Epithelial cell of prostate (primary cell): ENCODE results near the gene SLC20A1.

ENCODE experiments used
- DNase-seq: peaks from one replicate; pipeline ENCODE4 v3.0.0-alpha.2; 2011; ENCODE audit warnings: low read depth, low spot score
- H3K27ac ChIP-seq: fragments of 450-650 bp; 2 replicates; pipeline ENCODE4 v1.5.1; 2017; ENCODE audit warnings: mild to moderate bottlenecking

Gene SLC20A1

DNA sequence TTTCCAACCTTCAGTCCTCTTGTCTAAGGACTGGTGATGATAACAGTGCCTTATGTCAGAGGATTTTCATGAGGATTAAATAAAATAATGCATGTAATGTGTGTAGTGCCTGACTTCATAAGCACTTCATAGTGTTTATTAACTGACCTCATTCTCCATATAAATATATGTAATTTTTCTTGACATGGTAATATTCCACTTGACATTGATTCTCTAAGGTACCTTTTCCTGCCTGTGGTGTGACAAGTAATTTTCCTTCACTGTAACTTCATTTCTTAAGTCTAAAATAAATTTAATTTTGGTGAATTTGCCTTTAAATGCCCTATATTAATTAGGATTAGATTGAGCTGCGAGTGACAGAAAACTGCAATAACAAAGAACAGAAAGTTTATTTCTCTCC, 27.3 kb downstream of the SLC20A1 start:
- H3K27ac ChIP-seq, result no peak overlapping the region
- no peak for DNase-seq

DNA sequence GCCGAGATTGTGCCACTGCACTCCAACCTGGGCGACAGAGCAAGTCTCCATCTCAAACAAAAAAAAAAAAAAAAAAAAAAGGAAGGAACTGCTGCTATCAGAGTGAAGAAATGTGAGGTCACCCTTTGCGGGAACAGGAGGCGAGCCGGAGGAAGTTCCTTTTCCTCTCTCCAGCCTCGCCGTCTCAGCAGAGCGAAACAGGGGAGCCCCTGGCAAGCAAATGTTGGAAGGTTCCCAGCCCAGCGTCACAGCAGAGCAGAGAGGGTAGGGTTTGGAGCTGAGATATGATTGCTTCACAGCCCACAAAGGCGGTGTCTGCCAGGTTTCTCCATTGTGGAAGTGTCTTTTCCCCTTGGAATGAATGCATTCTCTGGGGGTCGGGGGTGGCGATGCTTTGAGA, 28.5 kb downstream of the SLC20A1 start:
- no peak overlapping the region for H3K27ac ChIP-seq
- no peak for DNase-seq

GRCh38 chr2:112679484-112679883, 33.7 kb downstream of the SLC20A1 start:
- no peak for DNase-seq
- peak overlapping the region; percentile 41 for H3K27ac ChIP-seq

- no peak for DNase-seq
- no peak overlapping the region for H3K27ac ChIP-seq
Observed at GRCh38 chr2:112680666-112681101, 34.9 kb downstream of the SLC20A1 start.

GRCh38 chr2:112682101-112682500, 36.4 kb downstream of the SLC20A1 start:
- no peak for DNase-seq
- no peak overlapping the region for H3K27ac ChIP-seq

GRCh38 chr2:112683550-112684414, 38.0 kb downstream of the SLC20A1 start:
- DNase-seq, result no peak
- H3K27ac ChIP-seq, result no peak overlapping the region

- DNase-seq, result no peak
- no peak overlapping the region for H3K27ac ChIP-seq
Observed at GRCh38 chr2:112684415-112684775, 38.7 kb downstream of the SLC20A1 start.

DNA sequence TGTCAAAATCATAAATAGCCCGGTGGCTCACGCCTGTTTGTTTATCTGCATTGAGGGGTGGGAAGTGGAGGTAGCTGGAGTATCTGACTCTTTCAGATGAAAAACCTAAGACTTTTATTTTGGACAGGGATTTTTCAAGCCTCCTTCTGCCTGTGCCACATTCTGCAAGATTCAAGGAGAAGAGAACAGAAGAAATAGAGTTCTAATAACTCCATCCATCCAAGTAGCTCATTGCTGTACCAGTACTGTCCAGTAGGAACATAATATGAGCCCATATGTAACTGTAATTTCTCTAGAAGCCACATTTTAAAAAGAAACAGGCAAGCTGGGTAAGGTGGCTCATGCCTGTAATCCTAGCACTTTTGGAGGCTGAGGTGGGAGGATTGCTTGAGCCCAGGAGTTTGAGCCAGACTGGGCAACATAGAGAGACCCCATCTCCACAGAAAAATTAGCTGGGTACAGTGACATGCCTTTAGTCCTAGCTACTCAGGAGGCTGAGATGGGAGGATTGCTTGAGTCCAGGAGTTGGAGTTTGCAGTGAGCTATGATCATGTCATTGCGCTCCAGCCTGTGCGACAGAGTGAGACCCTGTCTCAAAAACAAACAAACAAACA, 39.6 kb downstream of the SLC20A1 start:
- no peak overlapping the region for H3K27ac ChIP-seq

GRCh38 chr2:112686348-112687217, 40.8 kb downstream of the SLC20A1 start:
- no peak overlapping the region for H3K27ac ChIP-seq
- DNase-seq, result no peak

More for the DNA sequence above, 39.6 kb downstream of the SLC20A1 start:
- DNase-seq, result no peak

DNA sequence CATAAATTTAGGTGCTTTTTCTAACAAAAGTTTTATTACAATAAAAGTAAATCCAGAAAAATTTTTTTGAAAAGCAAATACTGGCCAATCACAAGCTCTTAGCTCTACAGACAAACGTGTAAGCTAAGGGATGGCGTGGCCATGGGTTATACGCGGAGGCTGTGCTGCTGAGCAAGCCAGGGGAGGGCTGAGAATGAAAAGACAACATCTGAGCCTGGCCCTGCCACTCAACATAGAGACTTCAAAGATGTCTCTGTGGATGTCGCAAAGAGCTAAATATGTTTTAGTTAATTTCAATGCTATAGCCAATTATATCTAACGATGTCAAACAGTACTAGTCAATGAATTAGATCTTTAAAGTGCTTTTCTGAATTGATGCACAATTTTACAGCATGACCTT, 41.8 kb downstream of the SLC20A1 start:
- H3K27ac ChIP-seq, result no peak overlapping the region
- DNase-seq, result no peak

DNA sequence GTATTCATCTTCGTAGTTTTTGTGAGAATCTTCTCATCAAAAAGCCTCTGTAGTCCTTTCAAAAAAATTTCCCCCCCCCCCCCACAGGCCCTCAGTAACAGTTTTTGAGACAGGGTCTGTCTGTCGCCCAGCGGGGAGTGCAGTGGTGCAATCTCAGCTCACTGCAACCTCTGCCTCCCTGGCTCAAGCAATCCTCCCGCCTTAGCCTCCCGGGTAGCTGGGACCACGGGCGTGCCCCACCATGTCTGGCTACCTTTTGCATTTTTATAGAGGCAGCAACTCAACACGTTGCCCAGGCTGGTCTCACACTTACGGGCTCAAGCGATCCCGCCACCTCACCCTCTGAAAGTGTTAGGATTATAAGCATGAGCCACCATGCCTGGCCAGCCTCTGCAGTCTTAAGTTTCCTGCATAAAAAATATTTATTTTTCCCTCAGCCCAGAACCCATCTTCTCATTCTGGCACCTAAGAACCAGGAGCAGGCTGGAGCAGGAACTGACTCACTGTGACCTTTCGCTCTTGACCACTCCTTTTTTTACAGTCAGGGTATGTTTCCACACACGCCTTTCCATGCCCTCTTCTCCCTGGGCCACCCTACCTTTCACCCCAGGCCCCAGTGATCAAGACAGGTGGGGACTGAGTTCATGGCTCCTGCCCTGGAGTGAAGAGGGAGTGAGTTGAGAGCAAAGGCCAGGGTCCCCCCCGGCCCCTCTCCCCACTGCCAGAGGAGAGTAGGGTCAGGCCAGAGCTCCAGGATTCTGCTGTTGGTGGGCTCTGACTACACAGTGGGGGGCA, 42.5 kb downstream of the SLC20A1 start:
- DNase-seq, result no peak
- H3K27ac ChIP-seq, result no peak overlapping the region

DNA sequence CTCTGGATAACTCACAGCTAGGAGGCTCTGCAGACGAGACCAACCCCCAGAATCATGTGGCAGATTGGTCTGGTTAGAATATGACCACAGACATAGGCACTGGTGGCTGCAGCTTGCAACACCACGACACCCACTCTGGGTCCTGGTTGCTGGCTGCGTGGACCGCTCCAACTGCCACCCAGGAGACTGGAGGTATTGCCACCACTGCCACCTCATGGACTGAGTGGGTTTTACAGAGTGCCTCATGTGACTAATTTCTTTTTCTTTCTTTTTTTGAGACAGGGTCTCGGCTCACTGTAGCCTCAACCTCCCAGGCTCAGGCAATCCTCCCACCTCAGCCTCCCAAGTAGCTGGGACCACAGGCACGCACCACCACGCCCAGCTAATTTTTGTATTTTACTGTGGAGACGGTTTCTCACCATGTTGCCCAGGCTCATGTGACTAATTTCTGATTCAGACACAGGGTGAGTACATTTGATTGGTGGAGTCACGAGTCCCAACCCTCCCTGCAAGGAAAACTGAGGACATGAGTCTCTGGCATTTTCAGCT, 45.2 kb downstream of the SLC20A1 start:
- peak overlapping the region; percentile 92 for H3K27ac ChIP-seq
- DNase-seq, result no peak

- peak overlapping the region; percentile 92 for H3K27ac ChIP-seq
- DNase-seq, result no peak
Observed at GRCh38 chr2:112691881-112692281, 46.1 kb downstream of the SLC20A1 start.

GRCh38 chr2:112692495-112692911, 46.8 kb downstream of the SLC20A1 start:
- peak overlapping the region; percentile 92 for H3K27ac ChIP-seq
- peak; percentile 99 for DNase-seq

DNA sequence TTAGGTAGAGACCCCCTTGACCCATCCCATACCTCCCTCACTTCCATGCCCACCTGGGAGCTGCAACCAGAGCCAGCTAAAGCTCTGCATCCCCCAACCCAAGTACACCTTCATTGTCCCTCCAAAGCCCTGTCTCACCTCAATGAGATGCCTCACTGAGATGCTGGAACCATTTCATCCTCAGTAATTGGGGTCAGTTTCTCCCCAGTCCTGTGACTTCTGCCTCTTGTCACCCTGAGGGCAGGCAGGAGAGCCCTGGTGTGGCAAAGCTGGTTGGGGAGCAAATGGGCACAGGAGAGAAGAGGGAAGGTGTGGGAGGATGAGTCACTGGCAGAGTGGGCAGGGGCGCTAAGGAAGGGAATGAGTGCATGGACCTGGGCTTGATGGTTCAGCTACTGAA, 47.2 kb downstream of the SLC20A1 start:
- DNase-seq, result no peak
- H3K27ac ChIP-seq, result peak overlapping the region; percentile 92

- no peak for DNase-seq
- H3K27ac ChIP-seq, result peak overlapping the region; percentile 92
Observed at GRCh38 chr2:112693596-112693995, 47.9 kb downstream of the SLC20A1 start.

DNA sequence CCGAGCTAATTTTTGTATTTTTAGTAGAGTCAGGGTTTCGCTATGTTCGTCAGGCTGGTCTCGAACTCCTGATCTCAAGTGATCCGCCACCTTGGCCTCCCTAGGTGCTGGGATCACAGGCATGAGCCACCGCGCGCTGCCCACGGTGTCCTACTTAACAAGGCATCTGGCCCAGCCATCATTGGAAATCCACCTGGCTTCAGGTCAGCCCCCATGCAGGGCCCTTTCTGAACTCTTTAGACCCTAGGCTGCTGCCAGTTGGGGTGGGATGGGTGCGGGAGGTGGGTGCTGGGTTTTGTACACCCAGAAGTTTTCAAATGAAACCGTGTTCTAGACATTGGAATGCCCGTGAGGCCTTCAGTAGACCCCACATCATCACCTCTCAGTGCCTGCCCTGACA, 48.4 kb downstream of the SLC20A1 start:
- H3K27ac ChIP-seq, result no peak overlapping the region
- DNase-seq, result no peak

DNA sequence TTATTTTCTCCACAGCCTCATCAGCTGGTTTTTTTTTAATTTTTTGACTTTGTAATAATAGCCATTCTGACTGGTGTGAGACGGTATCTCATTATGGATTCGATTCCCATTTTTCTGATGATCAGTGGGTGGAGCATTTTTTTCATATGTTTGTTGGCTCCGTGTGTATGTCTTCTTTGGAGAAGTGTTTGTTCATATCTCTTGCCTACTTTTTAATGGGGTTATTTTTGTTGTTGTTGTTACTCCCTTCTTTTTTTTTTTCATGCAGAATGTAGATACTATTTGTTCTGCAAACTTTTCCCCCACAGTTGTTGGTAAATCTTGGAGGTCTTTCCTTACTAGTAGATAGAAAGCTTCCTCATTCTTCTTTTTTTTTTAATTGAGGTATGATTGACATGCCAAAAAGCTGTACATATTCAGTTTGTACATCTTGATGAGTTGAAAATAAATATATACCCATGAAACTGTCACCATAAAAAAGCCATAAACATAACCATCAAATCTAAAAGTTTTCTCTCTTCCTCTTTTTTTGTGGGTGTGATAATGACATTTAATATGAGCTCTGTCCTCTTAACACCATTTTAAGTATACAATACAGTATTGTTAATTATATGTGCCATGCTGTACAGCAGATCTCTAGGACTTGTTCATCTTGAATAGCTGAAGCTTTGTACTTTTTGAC, 53.2 kb downstream of the SLC20A1 start:
- no peak overlapping the region for H3K27ac ChIP-seq
- DNase-seq, result no peak

- no peak overlapping the region for H3K27ac ChIP-seq
- DNase-seq, result no peak
Observed at GRCh38 chr2:112699984-112700667, 54.4 kb downstream of the SLC20A1 start.
